ENCODE measurements around the gene MEG3. TPM values are rescaled to one million over a fixed set of nuclear protein-coding genes. Genes with fewer than 3 reads are reported as not detected.

Gene MEG3
- total and polyA plus RNA-seq, 9 of the 15 experiments (the other 6 are each of a cell fraction or from before 2014, with no cell fraction given): 0.10 to 5.3 (median 1.0) TPM; not detected in 1

DNA sequence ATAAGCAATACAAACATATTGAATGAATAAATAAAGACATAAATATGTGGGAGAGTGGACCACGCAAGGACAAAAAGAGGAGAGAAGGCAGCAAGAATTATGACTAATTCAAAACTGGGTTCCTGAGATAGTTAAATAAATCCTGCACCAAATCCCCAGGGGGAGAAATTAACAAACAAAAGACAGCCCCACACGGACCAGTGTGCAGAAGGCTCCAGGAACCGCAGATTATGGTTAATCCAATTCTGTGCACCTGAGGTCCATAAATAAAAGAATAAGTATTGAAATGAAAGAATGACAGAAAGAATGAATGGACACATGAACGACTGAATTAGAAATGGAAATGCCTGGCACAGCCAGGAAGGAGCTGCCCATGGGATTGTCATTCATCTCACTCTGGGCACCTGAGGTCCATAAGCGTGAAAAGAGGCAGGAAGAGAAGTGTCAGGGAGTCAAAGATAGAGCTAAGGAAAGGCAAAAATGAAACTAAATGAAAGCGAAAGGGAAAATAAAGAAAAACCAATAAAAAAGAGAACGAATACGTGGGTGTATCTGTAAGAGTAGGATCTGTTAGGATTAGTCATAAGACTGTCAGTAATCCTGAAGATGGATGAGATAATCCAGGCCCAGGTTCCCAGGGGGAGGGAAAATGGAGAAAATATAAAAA, 23.3 kb downstream of the MEG3 start (continued):
- TF ChIP-seq, protein P1, sequence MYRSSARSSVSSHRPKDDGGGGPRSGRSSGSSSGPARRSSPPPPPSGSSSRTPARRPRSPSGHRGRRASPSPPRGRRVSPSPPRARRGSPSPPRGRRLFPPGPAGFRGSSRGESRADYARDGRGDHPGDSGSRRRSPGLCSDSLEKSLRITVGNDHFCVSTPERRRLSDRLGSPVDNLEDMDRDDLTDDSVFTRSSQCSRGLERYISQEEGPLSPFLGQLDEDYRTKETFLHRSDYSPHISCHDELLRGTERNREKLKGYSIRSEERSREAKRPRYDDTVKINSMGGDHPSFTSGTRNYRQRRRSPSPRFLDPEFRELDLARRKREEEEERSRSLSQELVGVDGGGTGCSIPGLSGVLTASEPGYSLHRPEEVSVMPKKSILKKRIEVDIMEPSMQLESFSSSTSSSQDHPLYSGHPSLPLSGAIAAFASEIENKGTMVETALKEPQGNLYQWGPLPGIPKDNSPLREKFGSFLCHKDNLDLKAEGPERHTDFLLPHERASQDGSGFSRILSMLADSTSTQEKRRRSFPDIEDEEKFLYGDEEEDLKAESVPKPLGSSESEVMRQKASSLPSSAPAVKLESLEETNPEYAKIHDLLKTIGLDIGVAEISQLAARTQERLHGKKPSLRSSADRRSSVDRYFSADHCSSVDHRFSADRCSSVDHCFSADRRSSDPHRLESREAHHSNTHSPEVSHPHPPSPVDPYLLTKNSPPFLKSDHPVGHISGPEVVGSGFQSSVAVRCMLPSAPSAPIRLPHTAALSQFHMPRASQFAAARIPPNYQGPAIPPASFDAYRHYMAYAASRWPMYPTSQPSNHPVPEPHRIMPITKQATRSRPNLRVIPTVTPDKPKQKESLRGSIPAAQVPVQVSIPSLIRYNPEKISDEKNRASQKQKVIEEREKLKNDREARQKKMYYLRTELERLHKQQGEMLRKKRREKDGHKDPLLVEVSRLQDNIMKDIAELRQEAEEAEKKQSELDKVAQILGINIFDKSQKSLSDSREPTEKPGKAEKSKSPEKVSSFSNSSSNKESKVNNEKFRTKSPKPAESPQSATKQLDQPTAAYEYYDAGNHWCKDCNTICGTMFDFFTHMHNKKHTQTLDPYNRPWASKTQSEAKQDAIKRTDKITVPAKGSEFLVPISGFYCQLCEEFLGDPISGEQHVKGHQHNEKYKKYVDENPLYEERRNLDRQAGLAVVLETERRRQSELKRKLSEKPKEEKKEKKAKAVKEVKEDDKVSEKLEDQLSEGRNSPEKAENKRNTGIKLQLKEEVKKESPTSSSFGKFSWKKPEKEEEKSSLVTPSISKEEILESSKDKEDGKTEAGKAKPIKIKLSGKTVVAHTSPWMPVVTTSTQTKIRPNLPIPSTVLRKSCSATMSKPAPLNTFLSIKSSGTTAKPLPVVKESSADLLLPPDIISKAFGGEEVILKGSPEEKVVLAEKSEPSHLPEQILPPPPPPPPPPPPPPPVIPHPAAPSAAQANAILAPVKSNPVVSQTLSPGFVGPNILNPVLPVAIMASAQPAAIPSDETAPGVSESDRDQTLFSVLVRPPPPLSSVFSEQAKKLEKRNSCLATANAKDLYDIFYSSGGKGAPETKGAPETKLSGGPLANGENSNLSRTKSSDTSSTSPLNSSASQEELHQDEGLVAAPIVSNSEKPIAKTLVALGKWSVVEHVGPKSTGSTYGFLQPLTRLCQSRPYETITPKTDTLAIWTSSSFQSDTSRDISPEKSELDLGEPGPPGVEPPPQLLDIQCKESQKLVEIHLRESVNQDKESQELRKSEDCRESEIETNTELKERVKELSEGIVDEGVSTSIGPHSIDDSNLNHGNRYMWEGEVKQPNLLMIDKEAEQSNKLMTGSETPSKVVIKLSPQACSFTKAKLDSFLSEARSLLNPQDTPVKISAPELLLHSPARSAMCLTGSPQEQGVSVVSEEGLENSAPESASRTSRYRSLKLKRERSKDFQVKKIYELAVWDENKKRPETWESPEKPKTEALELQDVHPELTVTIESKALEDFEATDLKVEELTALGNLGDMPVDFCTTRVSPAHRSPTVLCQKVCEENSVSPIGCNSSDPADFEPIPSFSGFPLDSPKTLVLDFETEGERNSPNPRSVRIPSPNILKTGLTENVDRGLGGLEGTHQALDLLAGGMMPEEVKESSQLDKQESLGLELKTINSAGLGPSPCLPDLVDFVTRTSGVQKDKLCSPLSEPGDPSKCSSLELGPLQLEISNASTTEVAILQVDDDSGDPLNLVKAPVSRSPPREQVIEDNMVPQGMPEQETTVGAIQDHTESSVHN (IDR thresholded peaks at IDR 0.05; ENCODE audit: borderline replicate concordance in 1 of 2, low read depth in 1 of 2): peak in 1 of 2 experiments; percentile 83; a peak in 2 of 4 replicates
- peak; percentile 81; the same call in 1 of the 2 replicates for TF ChIP-seq ZNF24 (IDR thresholded peaks at IDR 0.05)
- TF ChIP-seq ZNF146 (CRISPR knock-in tag; IDR thresholded peaks at IDR 0.05; ENCODE audit: unreplicated experiment): no peak
- TF ChIP-seq SNIP1 (IDR thresholded peaks at IDR 0.05; ENCODE audit: low read depth): no peak
- no peak for TF ChIP-seq ESRRB (CRISPR knock-in tag; IDR thresholded peaks at IDR 0.05; ENCODE audit: borderline replicate concordance)
- TF ChIP-seq, protein P2, sequence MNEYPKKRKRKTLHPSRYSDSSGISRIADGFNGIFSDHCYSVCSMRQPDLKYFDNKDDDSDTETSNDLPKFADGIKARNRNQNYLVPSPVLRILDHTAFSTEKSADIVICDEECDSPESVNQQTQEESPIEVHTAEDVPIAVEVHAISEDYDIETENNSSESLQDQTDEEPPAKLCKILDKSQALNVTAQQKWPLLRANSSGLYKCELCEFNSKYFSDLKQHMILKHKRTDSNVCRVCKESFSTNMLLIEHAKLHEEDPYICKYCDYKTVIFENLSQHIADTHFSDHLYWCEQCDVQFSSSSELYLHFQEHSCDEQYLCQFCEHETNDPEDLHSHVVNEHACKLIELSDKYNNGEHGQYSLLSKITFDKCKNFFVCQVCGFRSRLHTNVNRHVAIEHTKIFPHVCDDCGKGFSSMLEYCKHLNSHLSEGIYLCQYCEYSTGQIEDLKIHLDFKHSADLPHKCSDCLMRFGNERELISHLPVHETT (CRISPR knock-in tag; conservative IDR thresholded peaks at IDR 0.05 in 1 of 2, IDR thresholded peaks at IDR 0.05 in 1 of 2): no peak
- no peak for TF ChIP-seq KLF16 (IDR thresholded peaks at IDR 0.05)
- no peak for TF ChIP-seq RBM34 (IDR thresholded peaks at IDR 0.05; ENCODE audit: borderline replicate concordance, insufficient read depth, low read length)
- no peak for TF ChIP-seq ZNF175 (CRISPR knock-in tag; IDR thresholded peaks at IDR 0.05; ENCODE audit: low read depth)
- TF ChIP-seq CEBPG (CRISPR knock-in tag; IDR thresholded peaks at IDR 0.05): no peak
- no peak for TF ChIP-seq CEBPG (tag; conservative IDR thresholded peaks at IDR 0.05 in 1 of 2, IDR thresholded peaks at IDR 0.05 in 1 of 2)
- no peak for TF ChIP-seq NRF1 (conservative IDR thresholded peaks at IDR 0.05 in 1 of 2, IDR thresholded peaks at IDR 0.05 in 1 of 2)
- 0 out of 2 replicates have a peak, but pooled peaks have one; percentile 25 for TF ChIP-seq VEZF1 (CRISPR knock-in tag; IDR thresholded peaks at IDR 0.05)
- TF ChIP-seq FOSL1 (tag; conservative IDR thresholded peaks at IDR 0.05): peak; percentile 80
- TF ChIP-seq ZNF217 (CRISPR knock-in tag; IDR thresholded peaks at IDR 0.05): no peak
- no peak for TF ChIP-seq ZNF384 (IDR thresholded peaks at IDR 0.05; ENCODE audit: low read depth, low read length)
- no peak for TF ChIP-seq ZNF785 (CRISPR knock-in tag; IDR thresholded peaks at IDR 0.05)

Measured in K562 (cell line).